IMR-90 (cell line): ENCODE measurements around the gene F13A1. TPM values are rescaled to one million over a fixed set of nuclear protein-coding genes. Genes with fewer than 3 reads are reported as not detected.

Source experiments
- ATAC-seq: fragments of 200-7000 bp; cut with Tn5 transposase; 2 replicates; pipeline ENCODE4 v1.9.1; 2020; ENCODE audit warnings: low read depth, mild to moderate bottlenecking, moderate library complexity
- BruUV-seq: library from RNA; stranded (reverse); fragments of 400-500 nt; replicated peaks from 2 replicates; lab custom pipeline; 2021; lab: Mats Ljungman, UMichigan
- CTCF ChIA-PET: fragments of 300-600 bp; formaldehyde crosslinking; extraction: SDS; loops from one replicate; lab custom pipeline; 2021; ENCODE audit warnings: antibody characterized with exemption; lab: Yijun Ruan, JAX
- POLR2A ChIA-PET: fragments of 300-600 bp; sonication (Branson Sonifier 250); formaldehyde crosslinking; loops from one replicate; lab custom pipeline; 2022; ENCODE audit warnings: antibody characterized with exemption; ENCODE audit not compliant: unreplicated experiment; lab: Charles Lee
- DNase-seq: peaks from one replicate; pipeline ENCODE4 v3.0.0; 2013
- H2AFZ ChIP-seq: replicated peaks from 2 replicates; pipeline ENCODE3; 2013; ENCODE audit warnings: low read length, mild to moderate bottlenecking; ENCODE audit not compliant: poor library complexity
- H2AK5ac ChIP-seq: 2 replicates; pipeline ENCODE4 v1.6.1; 2013; ENCODE audit warnings: low read depth, low read length, inconsistent platforms
- H2AK9ac ChIP-seq: replicated peaks from 2 replicates; pipeline ENCODE3; 2013; ENCODE audit warnings: mild to moderate bottlenecking, low read depth, low read length, moderate library complexity; ENCODE audit not compliant: poor library complexity
- H2BK120ac ChIP-seq: 2 replicates; pipeline ENCODE4 v1.6.1; 2013; ENCODE audit warnings: low read depth, low read length, inconsistent platforms
- H2BK15ac ChIP-seq: 3 replicates; pipeline ENCODE4 v1.6.1; 2013; ENCODE audit warnings: low read depth, low read length, inconsistent platforms
- H2BK20ac ChIP-seq: 2 replicates; pipeline ENCODE4 v1.6.1; 2013; ENCODE audit warnings: low read depth, mild to moderate bottlenecking, inconsistent platforms, low read length, moderate library complexity
- H2BK5ac ChIP-seq: 2 replicates; pipeline ENCODE4 v1.6.1; 2013; ENCODE audit warnings: mild to moderate bottlenecking, low read depth, low read length, inconsistent platforms; ENCODE audit not compliant: poor library complexity, severe bottlenecking
- H3K14ac ChIP-seq: replicated peaks from 2 replicates; pipeline ENCODE4 v1.6.1; 2013; ENCODE audit warnings: low read depth, low read length, inconsistent platforms
- H3K18ac ChIP-seq: 2 replicates; pipeline ENCODE4 v1.6.1; 2013; ENCODE audit warnings: low read depth, low read length, control low read depth
- H3K23ac ChIP-seq: 2 replicates; pipeline ENCODE4 v1.6.1; 2013; ENCODE audit warnings: low read depth, low read length, inconsistent platforms
- H3K27ac ChIP-seq: 2 replicates; pipeline ENCODE4 v1.5.1; 2013; ENCODE audit warnings: mild to moderate bottlenecking, control low read depth, low read length; ENCODE audit not compliant: insufficient read depth
- H3K27me3 ChIP-seq: 2 replicates; pipeline ENCODE4 v1.6.1; 2013; ENCODE audit warnings: low read length; ENCODE audit not compliant: control insufficient read depth, insufficient read depth
- H3K36me3 ChIP-seq: 2 replicates; pipeline ENCODE4 v1.6.1; 2013; ENCODE audit warnings: low read length, mixed read lengths; ENCODE audit not compliant: control insufficient read depth, insufficient read depth
- H3K4ac ChIP-seq: 2 replicates; pipeline ENCODE4 v1.6.1; 2013; ENCODE audit warnings: low read depth, low read length, inconsistent platforms
- H3K4me1 ChIP-seq: 2 replicates; pipeline ENCODE4 v1.6.1; 2013; ENCODE audit warnings: low read length, mixed read lengths; ENCODE audit not compliant: control insufficient read depth, insufficient read depth
- H3K4me2 ChIP-seq: 2 replicates; pipeline ENCODE4 v1.6.1; 2013; ENCODE audit warnings: low read depth, mild to moderate bottlenecking, control low read depth, low read length, moderate library complexity
- H3K4me3 ChIP-seq: 2 replicates; pipeline ENCODE4 v1.5.1; 2013; ENCODE audit warnings: low read depth, mild to moderate bottlenecking, control low read depth, low read length, moderate library complexity; ENCODE audit not compliant: insufficient read depth
- H3K56ac ChIP-seq: 2 replicates; pipeline ENCODE4 v1.6.1; 2013; ENCODE audit warnings: low read length, inconsistent platforms; ENCODE audit not compliant: insufficient read depth; ENCODE audit errors: extremely low read depth
- H3K79me1 ChIP-seq, 2 experiments: 2 replicates each; pipeline ENCODE4 v1.6.1; 2013; ENCODE audit warnings: low read length in 2 of 2, inconsistent platforms in 1 of 2, low read depth in 1 of 2
- H3K9ac ChIP-seq: 2 replicates; pipeline ENCODE4 v1.6.1; 2013; ENCODE audit warnings: low read depth, low read length, control low read depth
- H3K9me1 ChIP-seq: 2 replicates; pipeline ENCODE4 v1.6.1; 2013; ENCODE audit warnings: low read length, inconsistent platforms; ENCODE audit not compliant: insufficient read depth
- H3K9me3 ChIP-seq: 2 replicates; pipeline ENCODE4 v1.6.1; 2013; ENCODE audit warnings: low read length; ENCODE audit not compliant: control insufficient read depth, insufficient read depth
- H4K20me1 ChIP-seq: 2 replicates; pipeline ENCODE4 v1.6.1; 2013; ENCODE audit warnings: low read length, inconsistent platforms; ENCODE audit not compliant: insufficient read depth
- H4K5ac ChIP-seq: 2 replicates; pipeline ENCODE4 v1.6.1; 2013; ENCODE audit warnings: mild to moderate bottlenecking, low read depth, low read length, control low read depth
- H4K8ac ChIP-seq, 2 experiments: 2 replicates each; pipeline ENCODE4 v1.6.1; 2013; ENCODE audit warnings: low read depth in 2 of 2, low read length in 2 of 2, control low read depth in 1 of 2, inconsistent platforms in 1 of 2
- H4K91ac ChIP-seq: 2 replicates; pipeline ENCODE4 v1.6.1; 2013; ENCODE audit warnings: low read depth, low read length, inconsistent platforms; ENCODE audit not compliant: insufficient read depth
- BHLHE40 ChIP-seq: fragments of 150-350 bp; IDR thresholded peaks from 2 replicates; pipeline ENCODE4 v1.6.1; 2016; ENCODE audit warnings: mild to moderate bottlenecking, low read depth, low read length
- CEBPB ChIP-seq: IDR thresholded peaks from 2 replicates; pipeline ENCODE4 v1.6.1; 2012; ENCODE audit warnings: low read depth, low read length, improper control_type of control experiment
- CHD1 ChIP-seq: IDR thresholded peaks from 2 replicates; pipeline ENCODE4 v1.6.1; 2012; ENCODE audit warnings: low read depth, low read length, improper control_type of control experiment
- ELK1 ChIP-seq: fragments of 150-350 bp; IDR thresholded peaks from 2 replicates; pipeline ENCODE4 v1.6.1; 2016; ENCODE audit warnings: low read depth, mild to moderate bottlenecking, low read length, moderate library complexity, borderline replicate concordance
- FOS ChIP-seq: fragments of 150-350 bp; IDR thresholded peaks from 2 replicates; pipeline ENCODE4 v1.6.1; 2016; ENCODE audit warnings: low read depth, low read length
- MAFK ChIP-seq: IDR thresholded peaks from 2 replicates; pipeline ENCODE4 v1.6.1; 2012; ENCODE audit warnings: low read depth, low read length, improper control_type of control experiment
- MAZ ChIP-seq: IDR thresholded peaks from 2 replicates; pipeline ENCODE4 v1.6.1; 2012; ENCODE audit warnings: low read depth, mild to moderate bottlenecking, low read length, improper control_type of control experiment, moderate library complexity, borderline replicate concordance
- MXI1 ChIP-seq: IDR thresholded peaks from 2 replicates; pipeline ENCODE4 v1.6.1; 2012; ENCODE audit warnings: low read depth, mild to moderate bottlenecking, low read length, moderate library complexity, borderline replicate concordance
- NFE2L2 ChIP-seq: fragments of 150-350 bp; IDR thresholded peaks from 2 replicates; pipeline ENCODE4 v1.6.1; 2016; ENCODE audit warnings: low read depth, mild to moderate bottlenecking, low read length
- POLR2A ChIP-seq: IDR thresholded peaks from 2 replicates; pipeline ENCODE4 v1.6.1; 2012; ENCODE audit warnings: mild to moderate bottlenecking, low read depth, low read length
- RAD21 ChIP-seq: IDR thresholded peaks from 2 replicates; pipeline ENCODE4 v1.6.1; 2012; ENCODE audit warnings: low read length, improper control_type of control experiment
- RCOR1 ChIP-seq: IDR thresholded peaks from 2 replicates; pipeline ENCODE4 v1.6.1; 2012; ENCODE audit warnings: mild to moderate bottlenecking, low read length, improper control_type of control experiment; ENCODE audit not compliant: insufficient replicate concordance
- RFX5 ChIP-seq: IDR thresholded peaks from 2 replicates; pipeline ENCODE4 v1.8.0; 2012; ENCODE audit warnings: low read depth, mild to moderate bottlenecking, low read length, moderate library complexity
- SMC3 ChIP-seq: fragments of 150-350 bp; IDR thresholded peaks from 2 replicates; pipeline ENCODE4 v1.6.1; 2016; ENCODE audit warnings: low read depth, mild to moderate bottlenecking, antibody characterized with exemption, low read length, moderate library complexity
- USF2 ChIP-seq: fragments of 150-350 bp; IDR thresholded peaks from 2 replicates; pipeline ENCODE4 v1.6.1; 2017; ENCODE audit warnings: mild to moderate bottlenecking, antibody characterized with exemption, low read length, low read depth
- WGBS, 2 experiments: methylation state at CpG; one replicate each; pipeline versions ENCODE4 v1.1.5 to v1.1.7; 2013; ENCODE audit warnings: missing lambda C conversion rate in 2 of 2; ENCODE audit not compliant: insufficient read length in 1 of 2; ENCODE audit errors: extremely low coverage in 2 of 2; 5-methylcytosine and 5-hydroxymethylcytosine counted together
- dilution Hi-C: fragments of 300-500 bp; cut with HindIII; formaldehyde crosslinking; loops from one replicate; pipeline ENCODE4 v1.14.3; 2018; ENCODE audit warnings: low sequenced_read_pairs; ENCODE audit not compliant: unreplicated experiment
- in situ Hi-C: fragments of 300-500 bp; cut with MboI; formaldehyde crosslinking; loops from 3 replicates; pipeline ENCODE4 v1.14.3; 2019; ENCODE audit warnings: low sequenced_read_pairs, inconsistent platforms, mixed read lengths
- intact Hi-C: fragments of 100-400 bp; cut with micrococcal nuclease; formaldehyde crosslinking; loops from 2 replicates; pipeline ENCODE4 v1.10.0; 2022
- polyA plus RNA-seq, 3 experiments: library from polyadenylated mRNA; depleted of rRNA; stranded (reverse); fragments of >200 nt; gene quantifications; 2 replicates each; pipeline ENCODE4 v1.2.3, GENCODE V29; 2012; ENCODE audit warnings: low replicate concordance in 1 of 3
- total RNA-seq: library from RNA; depleted of rRNA; stranded (reverse); fragments of >200 nt; gene quantifications from 2 replicates; pipeline ENCODE4 v1.2.3, GENCODE V29; 2012
- TF ChIP-seq, protein P1 (sequence below): conservative IDR thresholded peaks from 2 replicates; pipeline ENCODE4 v1.5.1; 2012; ENCODE audit warnings: mild to moderate bottlenecking, low read depth, low read length, improper control_type of control experiment

Gene F13A1
- total and polyA plus RNA-seq, 2 of the 4 experiments (the other 2 are of a cell fraction), result not detected

DNA sequence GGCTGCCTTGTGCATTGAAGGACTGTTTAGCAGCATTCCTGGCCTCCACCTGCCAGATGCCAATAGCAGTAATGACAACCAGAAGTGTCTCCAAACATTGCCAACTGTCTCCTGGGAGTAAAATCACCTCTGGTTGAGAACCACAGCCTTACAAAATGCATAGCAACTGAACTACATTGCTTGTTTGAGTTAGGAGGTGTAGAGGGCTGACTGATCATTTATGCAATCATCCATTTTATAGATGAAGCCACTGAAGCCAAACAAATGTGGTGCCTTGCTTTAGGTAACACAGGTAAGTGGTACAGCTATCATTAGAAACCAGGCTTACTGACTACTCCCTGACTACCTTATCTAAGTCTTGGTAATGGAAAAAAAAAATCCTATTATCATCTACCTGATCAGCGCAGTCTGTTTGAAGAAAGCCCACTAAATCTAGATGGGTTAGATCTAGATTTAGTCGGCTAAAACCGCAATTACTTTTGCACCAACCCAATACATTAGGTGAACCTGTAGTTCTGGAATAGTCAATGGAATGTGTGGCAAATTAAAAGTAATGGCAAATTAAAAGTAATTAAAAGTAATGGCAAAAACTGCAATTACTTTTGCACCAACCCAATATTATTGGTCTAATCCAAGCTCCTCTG is 47.7 kb upstream of the F13A1 start:
- H3K14ac ChIP-seq, result no peak overlapping the region
- H3K36me3 ChIP-seq, result no peaks in the 10 kb centered on the region
- no peak overlapping the region for H4K5ac ChIP-seq
- H3K23ac ChIP-seq, result no peak overlapping the region
- no peak overlapping the region for H3K4ac ChIP-seq
- BruUV-seq, result no TSS peak
- ChIA-PET CTCF (no interaction called here), POLR2A (no interaction called here)
- in situ Hi-C loops (no loop called here), dilution Hi-C loops (no loop called here), intact Hi-C loops (no loop called here)
- no peak overlapping the region for H2AK9ac ChIP-seq
- H4K8ac ChIP-seq, result no peak overlapping the region
- H2BK15ac ChIP-seq, result no peak overlapping the region
- H3K9ac ChIP-seq, result no peak overlapping the region
- no peaks in the 10 kb centered on the region for H4K20me1 ChIP-seq
- H2BK5ac ChIP-seq, result no peak overlapping the region
- H2BK20ac ChIP-seq, result no peak overlapping the region
- no peak overlapping the region for H3K18ac ChIP-seq
- no peak overlapping the region for H3K4me3 ChIP-seq
- WGBS, 2 experiments, result no CpG with 5 or more reads among the region's 3 CpGs
- H3K27me3 ChIP-seq, result no peaks in the 10 kb centered on the region
- H2AK5ac ChIP-seq, result no peak overlapping the region
- no peaks in the 10 kb centered on the region for H3K4me1 ChIP-seq
- no peak overlapping the region for H2BK120ac ChIP-seq
- peaks cover 23% of the 10 kb centered on the region for H3K9me3 ChIP-seq
- H4K91ac ChIP-seq, result no peak overlapping the region
- TF ChIP-seq BHLHE40 (no peak), SMC3 (no peak), RFX5 (no peak), RAD21 (no peak), NFE2L2 (no peak), RCOR1 (no peak), ELK1 (no peak), CHD1 (no peak), MAFK (no peak), CEBPB (no peak), USF2 (no peak), FOS (no peak), POLR2A (no peak), MXI1 (no peak), MAZ (no peak)
- TF ChIP-seq, protein P1, sequence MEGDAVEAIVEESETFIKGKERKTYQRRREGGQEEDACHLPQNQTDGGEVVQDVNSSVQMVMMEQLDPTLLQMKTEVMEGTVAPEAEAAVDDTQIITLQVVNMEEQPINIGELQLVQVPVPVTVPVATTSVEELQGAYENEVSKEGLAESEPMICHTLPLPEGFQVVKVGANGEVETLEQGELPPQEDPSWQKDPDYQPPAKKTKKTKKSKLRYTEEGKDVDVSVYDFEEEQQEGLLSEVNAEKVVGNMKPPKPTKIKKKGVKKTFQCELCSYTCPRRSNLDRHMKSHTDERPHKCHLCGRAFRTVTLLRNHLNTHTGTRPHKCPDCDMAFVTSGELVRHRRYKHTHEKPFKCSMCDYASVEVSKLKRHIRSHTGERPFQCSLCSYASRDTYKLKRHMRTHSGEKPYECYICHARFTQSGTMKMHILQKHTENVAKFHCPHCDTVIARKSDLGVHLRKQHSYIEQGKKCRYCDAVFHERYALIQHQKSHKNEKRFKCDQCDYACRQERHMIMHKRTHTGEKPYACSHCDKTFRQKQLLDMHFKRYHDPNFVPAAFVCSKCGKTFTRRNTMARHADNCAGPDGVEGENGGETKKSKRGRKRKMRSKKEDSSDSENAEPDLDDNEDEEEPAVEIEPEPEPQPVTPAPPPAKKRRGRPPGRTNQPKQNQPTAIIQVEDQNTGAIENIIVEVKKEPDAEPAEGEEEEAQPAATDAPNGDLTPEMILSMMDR, result no peak
- H3K9me1 ChIP-seq, result no peaks in the 10 kb centered on the region
- ATAC-seq (no peak), DNase-seq (no peak)
- H3K4me2 ChIP-seq, result no peak overlapping the region
- no peak overlapping the region for H3K56ac ChIP-seq
- no peaks in the 10 kb centered on the region for H3K79me1 ChIP-seq
- no peak overlapping the region for H2AFZ ChIP-seq
- H3K27ac ChIP-seq, result no peak overlapping the region
